PC-3 (cell line): ENCODE measurements around the gene TAOK3. TPM values are rescaled to one million over a fixed set of nuclear protein-coding genes. Genes with fewer than 3 reads are reported as not detected.
A peak's percentile ranks its signal among the peaks of the same experiment; 100 is the strongest.

Experiments used
- ATAC-seq: fragments of 200-7000 bp; cut with Tn5 transposase; 2 replicates; pipeline ENCODE4 v1.9.1; 2020; ENCODE audit warnings: mild to moderate bottlenecking, moderate library complexity
- BruUV-seq: library from RNA; stranded (reverse); fragments of 400-500 nt; replicated peaks from 2 replicates; lab custom pipeline; 2021; lab: Mats Ljungman, UMichigan
- CTCF ChIA-PET: fragments of 300-600 bp; sonication (Branson Sonifier 250); formaldehyde crosslinking; loops from one replicate; lab custom pipeline; 2022; ENCODE audit warnings: antibody characterized with exemption; lab: Charles Lee
- POLR2A ChIA-PET: fragments of 300-600 bp; sonication (Branson Sonifier 250); formaldehyde crosslinking; loops from one replicate; lab custom pipeline; 2022; ENCODE audit warnings: antibody characterized with exemption; ENCODE audit not compliant: unreplicated experiment; lab: Charles Lee
- DNase-seq: peaks from one replicate; pipeline ENCODE4 v3.0.0-alpha.2; 2015
- H2AFZ ChIP-seq: fragments of 300-600 bp; sonication (generic); 2 replicates; pipeline ENCODE4 v1.6.0; 2016; ENCODE audit warnings: antibody characterized with exemption, low read length
- H3F3A ChIP-seq: fragments of 300-600 bp; sonication (generic); one replicate; pipeline ENCODE4 v1.6.0; 2017; ENCODE audit warnings: antibody characterized with exemption, low read length, control low read depth, mild to moderate bottlenecking; ENCODE audit not compliant: unreplicated experiment
- H3K27ac ChIP-seq: fragments of 300-600 bp; sonication (generic); 2 replicates; pipeline ENCODE4 v1.5.1; 2016; ENCODE audit warnings: mild to moderate bottlenecking, low read length
- H3K27me3 ChIP-seq: fragments of 300-600 bp; sonication (generic); 2 replicates; pipeline ENCODE4 v1.6.1; 2016; ENCODE audit warnings: low read length, mixed read lengths
- H3K36me3 ChIP-seq: fragments of 300-600 bp; sonication (generic); 2 replicates; pipeline ENCODE4 v1.6.1; 2016; ENCODE audit warnings: low read depth, mixed run types, low read length, mixed read lengths
- H3K4me1 ChIP-seq: fragments of 300-600 bp; sonication (generic); 2 replicates; pipeline ENCODE4 v1.5.1; 2016; ENCODE audit warnings: low read length; ENCODE audit not compliant: insufficient read depth
- H3K4me2 ChIP-seq: fragments of 300-600 bp; sonication (generic); 2 replicates; pipeline ENCODE4 v1.6.0; 2016; ENCODE audit warnings: low read length
- H3K4me3 ChIP-seq: fragments of 300-600 bp; sonication (generic); 2 replicates; pipeline ENCODE4 v1.5.1; 2016; ENCODE audit warnings: mild to moderate bottlenecking, low read length, mixed read lengths
- H3K79me2 ChIP-seq: fragments of 300-600 bp; sonication (generic); 2 replicates; pipeline ENCODE4 v1.6.1; 2017; ENCODE audit warnings: low read length, mixed read lengths
- H3K9ac ChIP-seq: fragments of 300-600 bp; sonication (generic); 2 replicates; pipeline ENCODE4 v1.6.0; 2016; ENCODE audit warnings: mild to moderate bottlenecking, low read length
- H3K9me2 ChIP-seq: fragments of 300-600 bp; sonication (generic); replicated peaks from 2 replicates; pipeline ENCODE4 v1.6.1; 2016; ENCODE audit warnings: mixed run types, low read length, mixed read lengths
- H3K9me3 ChIP-seq: fragments of 300-600 bp; sonication (generic); 2 replicates; pipeline ENCODE4 v1.6.1; 2016; ENCODE audit warnings: low read length, mixed read lengths
- H4K20me1 ChIP-seq: fragments of 300-600 bp; sonication (generic); 2 replicates; pipeline ENCODE4 v1.6.1; 2016; ENCODE audit warnings: low read length, mixed read lengths
- EZH2 ChIP-seq: fragments of 300-600 bp; sonication (generic); IDR thresholded peaks from one replicate; pipeline ENCODE4 v1.6.1; 2017; ENCODE audit warnings: antibody characterized with exemption, mild to moderate bottlenecking, low read length; ENCODE audit not compliant: unreplicated experiment
- EZH2phosphoT487 ChIP-seq: fragments of 300-600 bp; sonication (generic); IDR thresholded peaks from 2 replicates; pipeline ENCODE4 v1.6.1; 2018; ENCODE audit warnings: mild to moderate bottlenecking, antibody characterized with exemption, low read length, borderline replicate concordance
- intact Hi-C: fragments of 100-400 bp; cut with micrococcal nuclease; formaldehyde crosslinking; loops from 2 replicates; pipeline ENCODE4 v1.9.0; 2023
- total RNA-seq: library from RNA; depleted of rRNA; stranded (reverse); fragments of >200 nt; gene quantifications from 2 replicates; pipeline ENCODE4 v1.2.3, GENCODE V29; 2014
- TF ChIP-seq, protein P1 (sequence below): fragments of 300-600 bp; sonication (generic); conservative IDR thresholded peaks from 2 replicates; pipeline ENCODE4 v1.5.1; 2017; ENCODE audit warnings: antibody characterized with exemption, low read depth, mild to moderate bottlenecking, low read length

Gene TAOK3
- total RNA-seq, 1 experiment from 2014 or later: 27.9 TPM

- H2AFZ ChIP-seq: peak overlapping the region; percentile 94
- CTCF ChIA-PET: interaction anchor here (0.6 to 3.2 kb wide), 7 partner anchors 21 to 1168 kb away, joined by 3 to 24 read pairs (median 5); no protein-coding TSS in a partner anchor
Measured at GRCh38 chr12:118377021-118377883, 4.5 kb upstream of the TAOK3 start.

GRCh38 chr12:118376089-118377020, 3.6 kb upstream of the TAOK3 start, which contains the start of gene SUDS3:
Gene SUDS3, plus strand, starts transcription at chr12:118376555. Its CDS starts 137 bp downstream, at chr12:118376692.
- BruUV-seq: no TSS peak
- CTCF ChIA-PET: interaction anchor here (0.5 to 3.2 kb wide), 13 partner anchors 28 to 501 kb away, joined by 3 to 25 read pairs (median 6); no protein-coding TSS in a partner anchor
- H3K27ac ChIP-seq: peak within 1 kb of the TSS; percentile 80
- H3K4me1 ChIP-seq: peaks cover 21% of the 10 kb centered on the region
- peak; percentile 94 for DNase-seq
- POLR2A ChIA-PET: interaction anchor here (0.6 kb wide), 1 partner anchor 237 kb away, joined by 3 read pairs; no protein-coding TSS in a partner anchor
- H3K4me2 ChIP-seq: peak within 1 kb of the TSS; percentile 89
- H3K4me3 ChIP-seq: peak within 1 kb of the TSS; percentile 84
- H3K36me3 ChIP-seq: peaks cover 16% of the 10 kb centered on the region
- no peak for TF ChIP-seq EZH2phosphoT487
- TF ChIP-seq, protein P1, sequence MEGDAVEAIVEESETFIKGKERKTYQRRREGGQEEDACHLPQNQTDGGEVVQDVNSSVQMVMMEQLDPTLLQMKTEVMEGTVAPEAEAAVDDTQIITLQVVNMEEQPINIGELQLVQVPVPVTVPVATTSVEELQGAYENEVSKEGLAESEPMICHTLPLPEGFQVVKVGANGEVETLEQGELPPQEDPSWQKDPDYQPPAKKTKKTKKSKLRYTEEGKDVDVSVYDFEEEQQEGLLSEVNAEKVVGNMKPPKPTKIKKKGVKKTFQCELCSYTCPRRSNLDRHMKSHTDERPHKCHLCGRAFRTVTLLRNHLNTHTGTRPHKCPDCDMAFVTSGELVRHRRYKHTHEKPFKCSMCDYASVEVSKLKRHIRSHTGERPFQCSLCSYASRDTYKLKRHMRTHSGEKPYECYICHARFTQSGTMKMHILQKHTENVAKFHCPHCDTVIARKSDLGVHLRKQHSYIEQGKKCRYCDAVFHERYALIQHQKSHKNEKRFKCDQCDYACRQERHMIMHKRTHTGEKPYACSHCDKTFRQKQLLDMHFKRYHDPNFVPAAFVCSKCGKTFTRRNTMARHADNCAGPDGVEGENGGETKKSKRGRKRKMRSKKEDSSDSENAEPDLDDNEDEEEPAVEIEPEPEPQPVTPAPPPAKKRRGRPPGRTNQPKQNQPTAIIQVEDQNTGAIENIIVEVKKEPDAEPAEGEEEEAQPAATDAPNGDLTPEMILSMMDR: peak; percentile 98
- no peak for TF ChIP-seq EZH2
- H3F3A ChIP-seq: no peaks in the 10 kb centered on the region
- intact Hi-C loops: loop anchor here (1.0 to 10.0 kb wide), 3 partner anchors 194 to 502 kb away; no protein-coding TSS in a partner anchor
- peak within 1 kb of the TSS; percentile 91 for H3K9ac ChIP-seq
- H3K9me2 ChIP-seq: no peaks in the 10 kb centered on the region
- peak within 1 kb of the TSS; percentile 94 for H2AFZ ChIP-seq
- peak; percentile 10 for ATAC-seq
- H3K27me3 ChIP-seq: no peaks in the 10 kb centered on the region
- H4K20me1 ChIP-seq: peaks cover 3% of the 10 kb centered on the region; the same call in 1 of the 2 replicates
- H3K9me3 ChIP-seq: no peaks in the 10 kb centered on the region
- H3K79me2 ChIP-seq: peaks cover 53% of the 10 kb centered on the region

More at GRCh38 chr12:118377021-118377883, 4.5 kb upstream of the TAOK3 start:
- TF ChIP-seq EZH2: no peak
- TF ChIP-seq, protein P1: no peak
- TF ChIP-seq EZH2phosphoT487: no peak
- Histone ChIP-seq H3K36me3 (peaks cover 22% of the 10 kb centered on the region), H3K9me3 (no peaks in the 10 kb centered on the region), H4K20me1 (peaks cover 3% of the 10 kb centered on the region; the same call in 1 of the 2 replicates), H3K27me3 (no peaks in the 10 kb centered on the region), H3K4me1 (peaks cover 21% of the 10 kb centered on the region), H3K79me2 (peaks cover 44% of the 10 kb centered on the region), H3K9ac (peak overlapping the region; percentile 91), H3F3A (no peaks in the 10 kb centered on the region), H3K4me2 (peak overlapping the region; percentile 89), H3K27ac (no peak overlapping the region), H3K9me2 (no peaks in the 10 kb centered on the region), H3K4me3 (peak overlapping the region; percentile 84)
- POLR2A ChIA-PET: interaction anchor here (0.6 kb wide), 1 partner anchor 38 kb away, joined by 3 read pairs; no protein-coding TSS in a partner anchor
- DNase-seq (peak; percentile 25), ATAC-seq (no peak)
- intact Hi-C loops: loop anchor here (10.0 kb wide), 1 partner anchor 502 kb away; no protein-coding TSS in a partner anchor
- BruUV-seq: TSS peak; percentile 38
